Endothelial cell of umbilical vein (primary cell): ENCODE measurements around the gene RAB38. TPM values are rescaled to one million over a fixed set of nuclear protein-coding genes. Genes with fewer than 3 reads are reported as not detected.

Experiments used
- BruUV-seq: library from RNA; stranded (reverse); fragments of 400-500 nt; replicated peaks from 2 replicates; lab custom pipeline; 2021; lab: Mats Ljungman, UMichigan
- CTCF ChIA-PET: fragments of 300-600, 350-600 bp; sonication (Branson Sonifier 250); formaldehyde crosslinking; loops from one replicate; lab custom pipeline; 2021; ENCODE audit warnings: antibody characterized with exemption, inconsistent platforms; lab: Charles Lee
- POLR2A ChIA-PET: fragments of 300-600, 350-600 bp; sonication (Branson Sonifier 250); formaldehyde crosslinking; loops from one replicate; lab custom pipeline; 2021; ENCODE audit warnings: antibody characterized with exemption, inconsistent platforms; lab: Charles Lee
- DNase-seq: peaks from one replicate; pipeline ENCODE4 v3.0.0-alpha.2; 2011; ENCODE audit warnings: low read depth, low spot score
- FAIRE-seq: peaks from 2 replicates; lab custom pipeline; 2011; peaks lifted over from hg19 to GRCh38; lab: Jason Lieb, UNC
- H2AFZ ChIP-seq: 2 replicates; pipeline ENCODE4 v1.6.0; 2012; ENCODE audit warnings: low read depth, low read length, control low read depth, inconsistent platforms
- H3K27ac ChIP-seq: 2 replicates; pipeline ENCODE4 v1.5.1; 2011; ENCODE audit warnings: low read depth, mild to moderate bottlenecking, control low read depth, low read length, moderate library complexity; ENCODE audit not compliant: insufficient read depth
- H3K27me3 ChIP-seq, 2 experiments: 2 replicates each; pipeline versions ENCODE4 v1.6.0 to v1.6.1; 2011; ENCODE audit warnings: low read length in 2 of 2, mixed read lengths in 1 of 2; ENCODE audit not compliant: control insufficient read depth in 2 of 2, insufficient read depth in 2 of 2
- H3K36me3 ChIP-seq, 2 experiments: 2 replicates in 1 of 2; 3 replicates in 1 of 2; pipeline ENCODE4 v1.5.1; 2011; ENCODE audit warnings: low read length in 2 of 2, mild to moderate bottlenecking in 1 of 2, moderate library complexity in 1 of 2; ENCODE audit not compliant: control insufficient read depth in 2 of 2, insufficient read depth in 2 of 2; ENCODE audit errors: extremely low read depth in 1 of 2
- H3K4me1 ChIP-seq: 3 replicates; pipeline ENCODE4 v1.5.1; 2011; ENCODE audit warnings: mild to moderate bottlenecking, low read length; ENCODE audit not compliant: control insufficient read depth, insufficient read depth; ENCODE audit errors: extremely low read depth
- H3K4me2 ChIP-seq: 2 replicates; pipeline ENCODE4 v1.6.1; 2011; ENCODE audit warnings: low read length, control low read depth, mixed read lengths; ENCODE audit not compliant: insufficient read depth
- H3K4me3 ChIP-seq, 3 experiments: fragments of 200-600 bp in 1 of 3; sonication (generic), shearing (Covaris generic) in 1 of 3; replicated peaks in 1 of 3; 2 replicates each; pipeline ENCODE4 v1.5.1; 2011 to 2016; ENCODE audit warnings: control low read depth in 3 of 3, low read length in 3 of 3, mild to moderate bottlenecking in 2 of 3, inconsistent platforms in 1 of 3, low read depth in 1 of 3, moderate library complexity in 1 of 3; ENCODE audit not compliant: insufficient read depth in 1 of 3
- H3K79me2 ChIP-seq: 2 replicates; pipeline ENCODE4 v1.6.0; 2012; ENCODE audit warnings: low read length, inconsistent platforms; ENCODE audit not compliant: control insufficient read depth, insufficient read depth
- H3K9ac ChIP-seq: replicated peaks from 2 replicates; pipeline ENCODE3; 2011; ENCODE audit warnings: low read length, control low read depth; ENCODE audit not compliant: insufficient read depth; ENCODE audit errors: extremely low read depth
- H3K9me1 ChIP-seq: replicated peaks from 3 replicates; pipeline ENCODE4 v1.6.0; 2011; ENCODE audit warnings: mild to moderate bottlenecking, low read length; ENCODE audit not compliant: control insufficient read depth, insufficient read depth; ENCODE audit errors: extremely low read depth
- H3K9me3 ChIP-seq: replicated peaks from 2 replicates; pipeline ENCODE4 v1.5.1; 2012; ENCODE audit warnings: low read length, inconsistent platforms; ENCODE audit not compliant: control insufficient read depth, insufficient read depth
- H4K20me1 ChIP-seq: replicated peaks from 2 replicates; pipeline ENCODE3; 2011; ENCODE audit warnings: mild to moderate bottlenecking, low read length; ENCODE audit not compliant: control insufficient read depth, insufficient read depth; ENCODE audit errors: extremely low read depth
- EZH2 ChIP-seq: IDR thresholded peaks from 2 replicates; pipeline ENCODE4 v1.6.1; 2012; ENCODE audit warnings: borderline replicate concordance, low read depth, mild to moderate bottlenecking, moderate library complexity, low read length, inconsistent platforms; ENCODE audit not compliant: severe bottlenecking
- FOS ChIP-seq: IDR thresholded peaks from 2 replicates; pipeline ENCODE4 v1.6.1; 2011; ENCODE audit warnings: mild to moderate bottlenecking, low read length, moderate library complexity, borderline replicate concordance; ENCODE audit not compliant: insufficient read depth
- dilution Hi-C: fragments of 300-500 bp; cut with MboI; formaldehyde crosslinking; loops from one replicate; pipeline ENCODE4 v1.15.0; 2019; ENCODE audit warnings: low sequenced_read_pairs; ENCODE audit not compliant: extremely low pct_ligation_motif_present
- intact Hi-C: fragments of 100-400 bp; cut with micrococcal nuclease; formaldehyde crosslinking; loops from one replicate; pipeline ENCODE4 v1.10.0; 2022
- polyA plus RNA-seq, 4 experiments: library from polyadenylated mRNA; depleted of rRNA in 3 of 4; stranded (reverse) in 3 of 4; unstranded in 1 of 4; fragments of >200 nt; gene quantifications; 2 replicates each; pipeline versions ENCODE4 v1.2.1 to v1.2.3, GENCODE V29; 2011 to 2012; ENCODE audit warnings: missing spikeins in 1 of 4
- total RNA-seq: library from RNA; stranded (reverse); gene quantifications from 2 replicates; pipeline ENCODE4 v1.2.3, GENCODE V29; 2021
- TF ChIP-seq, protein P1 (sequence below): IDR thresholded peaks from 2 replicates; pipeline ENCODE4 v1.6.1; 2011; ENCODE audit not compliant: insufficient read depth, insufficient read length
- TF ChIP-seq, protein P2 (sequence below), 2 donors: IDR thresholded peaks; 1 replicate in 1 of 2; 2 replicates in 1 of 2; pipeline ENCODE4 v1.5.1; 2011; ENCODE audit warnings: low read length in 2 of 2, mild to moderate bottlenecking in 2 of 2, moderate library complexity in 2 of 2, control low read depth in 1 of 2, inconsistent platforms in 1 of 2, low read depth in 1 of 2; ENCODE audit not compliant: insufficient read depth in 1 of 2; ENCODE audit errors: extremely low read depth in 1 of 2

Gene RAB38
- total and polyA plus RNA-seq, 2 donors (not counting 3 experiments of a cell fraction or from before 2014, with no cell fraction given) = 3.0 to 3.6 TPM

DNA sequence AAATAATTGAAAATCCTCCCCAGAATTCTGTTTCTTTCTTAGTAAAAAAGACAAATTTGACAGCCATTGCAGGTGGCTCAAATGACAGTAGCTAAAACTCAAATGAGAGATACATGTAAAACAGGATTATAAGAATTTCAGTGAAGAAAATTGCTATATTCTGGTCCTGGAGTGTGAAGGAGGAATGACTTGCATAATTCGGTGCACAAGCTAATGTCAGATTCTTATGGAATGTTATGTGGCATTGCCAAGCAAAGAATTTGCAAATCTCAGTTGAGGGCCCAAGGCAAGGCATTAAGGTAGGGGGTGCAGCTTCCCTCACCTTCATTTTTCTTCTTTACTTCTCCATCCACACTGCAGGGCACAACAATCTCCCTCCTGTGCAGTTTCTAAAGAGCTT lies 35.4 kb downstream of the RAB38 start:
- Histone ChIP-seq H3K4me2 (no peak overlapping the region), H3K4me3 (no peak overlapping the region), H3K9ac (no peak overlapping the region), H3K4me1 (no peaks in the 10 kb centered on the region), H3K9me3 (no peaks in the 10 kb centered on the region), H3K79me2 (no peaks in the 10 kb centered on the region), H3K27me3 (no peaks in the 10 kb centered on the region), H3K36me3 (no peaks in the 10 kb centered on the region), H4K20me1 (no peaks in the 10 kb centered on the region), H3K27ac (no peak overlapping the region), H2AFZ (no peak overlapping the region), H3K9me1 (no peaks in the 10 kb centered on the region)
- dilution Hi-C loops (no loop called here), intact Hi-C loops (loop anchor here (5.0 kb wide), 1 partner anchor 48 kb away; no protein-coding TSS in a partner anchor)
- ChIA-PET CTCF (no interaction called here), POLR2A (no interaction called here)
- no TSS peak for BruUV-seq
- TF ChIP-seq EZH2 (no peak), FOS (no peak)
- TF ChIP-seq, protein P1, sequence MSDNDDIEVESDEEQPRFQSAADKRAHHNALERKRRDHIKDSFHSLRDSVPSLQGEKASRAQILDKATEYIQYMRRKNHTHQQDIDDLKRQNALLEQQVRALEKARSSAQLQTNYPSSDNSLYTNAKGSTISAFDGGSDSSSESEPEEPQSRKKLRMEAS = no peak
- TF ChIP-seq, protein P2, sequence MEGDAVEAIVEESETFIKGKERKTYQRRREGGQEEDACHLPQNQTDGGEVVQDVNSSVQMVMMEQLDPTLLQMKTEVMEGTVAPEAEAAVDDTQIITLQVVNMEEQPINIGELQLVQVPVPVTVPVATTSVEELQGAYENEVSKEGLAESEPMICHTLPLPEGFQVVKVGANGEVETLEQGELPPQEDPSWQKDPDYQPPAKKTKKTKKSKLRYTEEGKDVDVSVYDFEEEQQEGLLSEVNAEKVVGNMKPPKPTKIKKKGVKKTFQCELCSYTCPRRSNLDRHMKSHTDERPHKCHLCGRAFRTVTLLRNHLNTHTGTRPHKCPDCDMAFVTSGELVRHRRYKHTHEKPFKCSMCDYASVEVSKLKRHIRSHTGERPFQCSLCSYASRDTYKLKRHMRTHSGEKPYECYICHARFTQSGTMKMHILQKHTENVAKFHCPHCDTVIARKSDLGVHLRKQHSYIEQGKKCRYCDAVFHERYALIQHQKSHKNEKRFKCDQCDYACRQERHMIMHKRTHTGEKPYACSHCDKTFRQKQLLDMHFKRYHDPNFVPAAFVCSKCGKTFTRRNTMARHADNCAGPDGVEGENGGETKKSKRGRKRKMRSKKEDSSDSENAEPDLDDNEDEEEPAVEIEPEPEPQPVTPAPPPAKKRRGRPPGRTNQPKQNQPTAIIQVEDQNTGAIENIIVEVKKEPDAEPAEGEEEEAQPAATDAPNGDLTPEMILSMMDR (IDR thresholded peaks at IDR 0.05; ENCODE audit: extremely low read depth in 1 of 2, insufficient read depth in 1 of 2, low read depth in 1 of 2, low read length in 2 of 2) = no peak
- FAIRE-seq = no peak
- no peak for DNase-seq
